Measurements from ENCODE around the gene FRMPD2.
"Not testable (repeated sequence)": the region's sequence is repeated elsewhere in the genome, so short reads cannot be mapped to it uniquely, and the experiment has no call there.

FRMPD2 gene

GRCh38 chr10:48251525-48252353 is 22.8 kb downstream of the FRMPD2 start:
- H3K4me1 ChIP-seq (ENCODE audit: insufficient read depth, low read length), result no peaks in the 10 kb centered on the region

GRCh38 chr10:48251152-48251524 is 23.4 kb downstream of the FRMPD2 start:
- Histone ChIP-seq H3K9ac (ENCODE audit: low read depth, low read length) (no peak overlapping the region), H3K9me3 (ENCODE audit: control insufficient read depth, insufficient read depth, low read length) (no peaks in the 10 kb centered on the region), H3K4me1 (ENCODE audit: insufficient read depth, low read length) (no peaks in the 10 kb centered on the region), H3K36me3 (ENCODE audit: insufficient read depth, low read length) (no peaks in the 10 kb centered on the region; the same call in 1 of the 2 replicates)

More at GRCh38 chr10:48251525-48252353, 22.8 kb downstream of the FRMPD2 start:
- Histone ChIP-seq H3K9ac (ENCODE audit: low read depth, low read length) (no peak overlapping the region), H3K36me3 (ENCODE audit: insufficient read depth, low read length) (no peaks in the 10 kb centered on the region; the same call in 1 of the 2 replicates), H3K9me3 (ENCODE audit: control insufficient read depth, insufficient read depth, low read length) (no peaks in the 10 kb centered on the region)

GRCh38 chr10:48249763-48250351 is 24.6 kb downstream of the FRMPD2 start:
- Histone ChIP-seq H3K9ac (ENCODE audit: low read depth, low read length) (no peak overlapping the region), H3K36me3 (ENCODE audit: insufficient read depth, low read length) (no peaks in the 10 kb centered on the region; the same call in 1 of the 2 replicates), H3K9me3 (ENCODE audit: control insufficient read depth, insufficient read depth, low read length) (no peaks in the 10 kb centered on the region), H3K4me1 (ENCODE audit: insufficient read depth, low read length) (no peaks in the 10 kb centered on the region)

GRCh38 chr10:48249004-48249762 is 25.3 kb downstream of the FRMPD2 start:
- Histone ChIP-seq H3K9me3 (ENCODE audit: control insufficient read depth, insufficient read depth, low read length) (no peaks in the 10 kb centered on the region), H3K9ac (ENCODE audit: low read depth, low read length) (no peak overlapping the region), H3K4me1 (ENCODE audit: insufficient read depth, low read length) (no peaks in the 10 kb centered on the region), H3K36me3 (ENCODE audit: insufficient read depth, low read length) (no peaks in the 10 kb centered on the region; the same call in 1 of the 2 replicates)

- H3K36me3 ChIP-seq (ENCODE audit: insufficient read depth, low read length), result no peaks in the 10 kb centered on the region; the same call in 1 of the 2 replicates
- peaks cover under 1% of the 10 kb centered on the region; the same call in 1 of the 2 replicates for H3K4me1 ChIP-seq (ENCODE audit: insufficient read depth, low read length)
Measured at GRCh38 chr10:48248462-48248861, 26.0 kb downstream of the FRMPD2 start.

GRCh38 chr10:48247680-48248079 is 26.8 kb downstream of the FRMPD2 start:
- H3K9ac ChIP-seq (ENCODE audit: low read depth, low read length), result no peak overlapping the region
- H3K4me1 ChIP-seq (ENCODE audit: insufficient read depth, low read length), result peaks cover 5% of the 10 kb centered on the region; the same call in 1 of the 2 replicates
- no peaks in the 10 kb centered on the region for H3K9me3 ChIP-seq (ENCODE audit: control insufficient read depth, insufficient read depth, low read length)
- no peaks in the 10 kb centered on the region; the same call in 1 of the 2 replicates for H3K36me3 ChIP-seq (ENCODE audit: insufficient read depth, low read length)

More at GRCh38 chr10:48248462-48248861, 26.0 kb downstream of the FRMPD2 start:
- Histone ChIP-seq H3K9ac (ENCODE audit: low read depth, low read length) (no peak overlapping the region), H3K9me3 (ENCODE audit: control insufficient read depth, insufficient read depth, low read length) (no peaks in the 10 kb centered on the region)

GRCh38 chr10:48246501-48246900 is 28.0 kb downstream of the FRMPD2 start:
- no peak overlapping the region for H3K9ac ChIP-seq (ENCODE audit: low read depth, low read length)
- H3K36me3 ChIP-seq (ENCODE audit: insufficient read depth, low read length), result no peaks in the 10 kb centered on the region; the same call in 1 of the 2 replicates
- H3K9me3 ChIP-seq (ENCODE audit: control insufficient read depth, insufficient read depth, low read length), result no peaks in the 10 kb centered on the region
- H3K4me1 ChIP-seq (ENCODE audit: insufficient read depth, low read length), result peaks cover 5% of the 10 kb centered on the region; the same call in 1 of the 2 replicates

- no peaks in the 10 kb centered on the region for H3K9me3 ChIP-seq (ENCODE audit: control insufficient read depth, insufficient read depth, low read length)
- no peak overlapping the region for H3K9ac ChIP-seq (ENCODE audit: low read depth, low read length)
- no peaks in the 10 kb centered on the region; the same call in 1 of the 2 replicates for H3K36me3 ChIP-seq (ENCODE audit: insufficient read depth, low read length)
- H3K4me1 ChIP-seq (ENCODE audit: insufficient read depth, low read length), result peaks cover 5% of the 10 kb centered on the region; the same call in 1 of the 2 replicates
Measured at GRCh38 chr10:48245977-48246376, 28.5 kb downstream of the FRMPD2 start.

GRCh38 chr10:48243921-48244320 is 30.6 kb downstream of the FRMPD2 start:
- H3K9ac ChIP-seq (ENCODE audit: low read depth, low read length); H3K4me1 ChIP-seq (ENCODE audit: insufficient read depth, low read length); H3K36me3 ChIP-seq (ENCODE audit: insufficient read depth, low read length); H3K9me3 ChIP-seq (ENCODE audit: control insufficient read depth, insufficient read depth, low read length): not testable (repeated sequence)

- no peak overlapping the region for H3K9ac ChIP-seq (ENCODE audit: low read depth, low read length)
- H3K9me3 ChIP-seq (ENCODE audit: control insufficient read depth, insufficient read depth, low read length), result no peaks in the 10 kb centered on the region
- H3K4me1 ChIP-seq (ENCODE audit: insufficient read depth, low read length), result peaks cover 5% of the 10 kb centered on the region; the same call in 1 of the 2 replicates
- H3K36me3 ChIP-seq (ENCODE audit: insufficient read depth, low read length), result no peaks in the 10 kb centered on the region
Measured at GRCh38 chr10:48243487-48243886, 31.0 kb downstream of the FRMPD2 start.

GRCh38 chr10:48242171-48242904 is 32.2 kb downstream of the FRMPD2 start:
- H3K9ac ChIP-seq (ENCODE audit: low read depth, low read length), result no peak overlapping the region
- H3K4me1 ChIP-seq (ENCODE audit: insufficient read depth, low read length), result peaks cover 5% of the 10 kb centered on the region; the same call in 1 of the 2 replicates
- H3K36me3 ChIP-seq (ENCODE audit: insufficient read depth, low read length), result no peaks in the 10 kb centered on the region
- H3K9me3 ChIP-seq (ENCODE audit: control insufficient read depth, insufficient read depth, low read length), result no peaks in the 10 kb centered on the region

GRCh38 chr10:48241332-48241731 is 33.2 kb downstream of the FRMPD2 start:
- H3K36me3 ChIP-seq (ENCODE audit: insufficient read depth, low read length), result no peaks in the 10 kb centered on the region
- H3K9me3 ChIP-seq (ENCODE audit: control insufficient read depth, insufficient read depth, low read length), result no peaks in the 10 kb centered on the region
- H3K9ac ChIP-seq (ENCODE audit: low read depth, low read length), result no peak overlapping the region

GRCh38 chr10:48240196-48240595 is 34.3 kb downstream of the FRMPD2 start:
- Histone ChIP-seq H3K4me1 (ENCODE audit: insufficient read depth, low read length) (peaks cover 13% of the 10 kb centered on the region; the same call in 1 of the 2 replicates), H3K36me3 (ENCODE audit: insufficient read depth, low read length) (no peaks in the 10 kb centered on the region), H3K9me3 (ENCODE audit: control insufficient read depth, insufficient read depth, low read length) (no peaks in the 10 kb centered on the region), H3K9ac (ENCODE audit: low read depth, low read length) (no peak overlapping the region)

More at GRCh38 chr10:48241332-48241731, 33.2 kb downstream of the FRMPD2 start:
- H3K4me1 ChIP-seq (ENCODE audit: insufficient read depth, low read length), result peaks cover 6% of the 10 kb centered on the region; the same call in 1 of the 2 replicates

Data from ES-I3 (cell line).